Ovary (tissue), 9 donors: ENCODE results near the gene MAML1. TPM values are rescaled to one million over a fixed set of nuclear protein-coding genes. Genes with fewer than 3 reads are reported as not detected.

ENCODE experiments used
- DNase-seq, 5 donors: peaks; one replicate each; pipeline ENCODE4 v3.0.0-alpha.2; 2019 to 2020
- H3K27ac ChIP-seq, 2 donors: fragments of 200-600 bp; one replicate each; pipeline versions ENCODE4 v1.5.1 to v1.8.0; 2019 to 2022
- H3K27me3 ChIP-seq: fragments of 200-600 bp; one replicate; pipeline ENCODE4 v1.8.0; 2022
- H3K36me3 ChIP-seq: fragments of 200-600 bp; sonication (generic); one replicate; pipeline ENCODE4 v1.5.1; 2019
- H3K4me1 ChIP-seq: one replicate; pipeline ENCODE4 v1.8.1; 2013; ENCODE audit warnings: mild to moderate bottlenecking, moderate library complexity; ENCODE audit not compliant: insufficient read depth
- H3K4me3 ChIP-seq: fragments of 200-600 bp; sonication (generic); one replicate; pipeline ENCODE4 v1.5.1; 2017
- H3K9me3 ChIP-seq, 2 donors: fragments of 200-600 bp in 1 of 2; sonication (generic) in 1 of 2; one replicate each; pipeline versions ENCODE4 v1.5.1 to v1.8.1; 2013 to 2019; ENCODE audit warnings: mild to moderate bottlenecking in 1 of 2, moderate library complexity in 1 of 2
- EP300 ChIP-seq: sonication (generic); formaldehyde crosslinking; IDR thresholded peaks from one replicate; pipeline ENCODE4 v1.6.1; 2017; ENCODE audit warnings: antibody characterized with exemption
- POLR2A ChIP-seq: fragments of 450-650 bp; IDR thresholded peaks from one replicate; pipeline ENCODE4 v1.6.1; 2017; ENCODE audit warnings: antibody characterized with exemption, mild to moderate bottlenecking, moderate library complexity
- WGBS, 3 donors: extraction: QIAGEN DNeasy Blood & Tissue Kit in 1 of 3; methylation state at CpG; one replicate each; pipeline versions ENCODE4 v1.1.5 to v1.1.7; 2013 to 2017; 5-methylcytosine and 5-hydroxymethylcytosine counted together
- intact Hi-C, 4 donors: fragments of 100-400 bp; cut with DNase I; formaldehyde crosslinking; loops; one replicate each; pipeline versions ENCODE4 v1.11.0 to v1.15.1; 2022 to 2023
- polyA plus RNA-seq, 2 donors: library from polyadenylated mRNA; stranded (reverse); fragments of 200-250 nt in 1 of 2; fragments of 350-450 nt in 1 of 2; fragmentation: Illumina TruSeq in 1 of 2; extraction: RNeasy Lipid Tissue Mini Kit (QIAGEN cat#74804) in 1 of 2; gene quantifications; one replicate each; pipeline ENCODE4 v1.2.3, GENCODE V29; 2013 to 2014
- total RNA-seq, 7 donors: library from RNA; depleted of rRNA in 2 of 7; stranded (reverse); fragments of >200 nt in 2 of 7; fragmentation: NEBNext Ultra II Directional in 3 of 7; extraction: Animal tissue kit (Norgen Biotek cat#: 25700) in 3 of 7; gene quantifications; one replicate each; pipeline versions ENCODE4 v1.1.0 to v1.2.4, GENCODE V29; 2016 to 2023
- TF ChIP-seq, protein P1 (sequence below), 3 donors: fragments of 450-650 bp in 2 of 3; fragments of 200-600 bp in 1 of 3; IDR thresholded peaks; one replicate each; pipeline versions ENCODE4 v1.5.1 to v1.8.0; 2016 to 2022; ENCODE audit warnings: antibody characterized with exemption in 3 of 3, mild to moderate bottlenecking in 1 of 3
- donor health status: DM: no; HTN: no; CAD: no; lungs with moderate emphysema.
- donor health status: DM: no; HTN: no; CAD: no.
- donor health status: Bipolar disorder and iron deficiency.
- donor health status: DM: yes; HTN: yes; CAD: no.
- donor health status: DM: no; HTN: no; CAD: no.
- donor health status: DM: yes; HTN: yes; CAD: no.

The MAML1 gene
- total and polyA plus RNA-seq, 9 donors, result 18.4 to 40.1 (median 29.9) TPM

DNA sequence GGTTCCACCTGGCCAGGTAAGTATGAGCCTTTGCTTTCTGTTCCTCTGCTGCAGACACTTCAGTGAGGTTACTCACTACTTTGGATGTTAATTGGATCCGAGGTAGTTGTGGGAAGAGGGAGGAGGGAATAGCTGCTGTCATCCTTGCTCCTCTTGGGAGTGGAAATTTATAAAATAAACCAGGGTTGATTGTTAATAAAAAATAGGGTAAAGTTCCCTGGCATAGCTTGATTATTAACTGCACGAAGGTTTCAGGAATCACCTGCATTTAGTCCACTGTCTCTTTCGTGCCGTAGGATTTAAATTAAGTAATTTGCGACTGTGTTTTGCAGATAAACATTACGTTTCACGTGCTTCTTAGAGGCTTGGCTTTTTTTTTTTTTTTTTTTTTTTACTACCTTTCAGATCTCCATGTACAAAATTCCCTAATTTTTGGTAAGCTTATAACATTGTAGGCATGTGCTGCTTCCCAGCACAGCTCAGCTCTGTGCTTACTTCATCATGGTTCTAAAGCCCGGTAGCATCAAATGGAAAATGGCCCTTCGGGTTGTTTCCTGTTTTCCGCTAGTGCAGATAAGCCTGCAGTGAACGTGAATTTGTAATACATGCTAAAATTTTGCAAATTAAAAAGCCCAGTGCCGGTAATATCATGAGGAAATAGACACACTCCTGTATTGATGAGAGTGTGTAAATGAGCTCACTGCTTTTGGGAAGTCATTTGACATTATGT lies 34.3 kb downstream of the MAML1 start:
- H3K27ac ChIP-seq, result no peak overlapping the region
- no peak overlapping the region for H3K4me3 ChIP-seq
- no peak for DNase-seq
- no peaks in the 10 kb centered on the region for H3K27me3 ChIP-seq
- WGBS, 3 donors, result 45 to 59% (median 59%) methylated on average over 12 of the region's 12 CpGs
- no peaks in the 10 kb centered on the region for H3K9me3 ChIP-seq
- H3K36me3 ChIP-seq, result no peaks in the 10 kb centered on the region
- intact Hi-C loops, result loop anchor here in 1 of 4 donors (10.0 kb wide), 1 partner anchor 138 kb away; the partner anchor contains the start of gene TBC1D9B
- TF ChIP-seq, protein P1, sequence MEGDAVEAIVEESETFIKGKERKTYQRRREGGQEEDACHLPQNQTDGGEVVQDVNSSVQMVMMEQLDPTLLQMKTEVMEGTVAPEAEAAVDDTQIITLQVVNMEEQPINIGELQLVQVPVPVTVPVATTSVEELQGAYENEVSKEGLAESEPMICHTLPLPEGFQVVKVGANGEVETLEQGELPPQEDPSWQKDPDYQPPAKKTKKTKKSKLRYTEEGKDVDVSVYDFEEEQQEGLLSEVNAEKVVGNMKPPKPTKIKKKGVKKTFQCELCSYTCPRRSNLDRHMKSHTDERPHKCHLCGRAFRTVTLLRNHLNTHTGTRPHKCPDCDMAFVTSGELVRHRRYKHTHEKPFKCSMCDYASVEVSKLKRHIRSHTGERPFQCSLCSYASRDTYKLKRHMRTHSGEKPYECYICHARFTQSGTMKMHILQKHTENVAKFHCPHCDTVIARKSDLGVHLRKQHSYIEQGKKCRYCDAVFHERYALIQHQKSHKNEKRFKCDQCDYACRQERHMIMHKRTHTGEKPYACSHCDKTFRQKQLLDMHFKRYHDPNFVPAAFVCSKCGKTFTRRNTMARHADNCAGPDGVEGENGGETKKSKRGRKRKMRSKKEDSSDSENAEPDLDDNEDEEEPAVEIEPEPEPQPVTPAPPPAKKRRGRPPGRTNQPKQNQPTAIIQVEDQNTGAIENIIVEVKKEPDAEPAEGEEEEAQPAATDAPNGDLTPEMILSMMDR (IDR thresholded peaks at IDR 0.05), result no peak
- TF ChIP-seq POLR2A, result no peak
- TF ChIP-seq EP300, result no peak
- no peaks in the 10 kb centered on the region for H3K4me1 ChIP-seq

GRCh38 chr5:179767496-179768100 lies 35.0 kb downstream of the MAML1 start:
- H3K4me1 ChIP-seq, result no peaks in the 10 kb centered on the region
- DNase-seq, result no peak

GRCh38 chr5:179768326-179769085 lies 35.9 kb downstream of the MAML1 start:
- Histone ChIP-seq H3K4me1 (no peaks in the 10 kb centered on the region), H3K4me3 (no peak overlapping the region), H3K36me3 (no peaks in the 10 kb centered on the region), H3K27me3 (no peaks in the 10 kb centered on the region), H3K9me3 (no peaks in the 10 kb centered on the region), H3K27ac (no peak overlapping the region)
- WGBS, 3 donors, result 84 to 87% (median 87%) methylated on average over 18 of the region's 18 CpGs
- TF ChIP-seq EP300, result no peak
- TF ChIP-seq POLR2A, result no peak
- TF ChIP-seq, protein P1 (IDR thresholded peaks at IDR 0.05), result no peak
- no peak for DNase-seq
- intact Hi-C loops, result loop anchor here in 1 of 4 donors (10.0 kb wide), 1 partner anchor 136 kb away; the partner anchor contains the start of gene TBC1D9B

More at GRCh38 chr5:179767496-179768100, 35.0 kb downstream of the MAML1 start:
- Histone ChIP-seq H3K36me3 (no peaks in the 10 kb centered on the region), H3K9me3 (no peaks in the 10 kb centered on the region), H3K4me3 (no peak overlapping the region), H3K27me3 (no peaks in the 10 kb centered on the region), H3K27ac (no peak overlapping the region)
- WGBS, 3 donors, result 82 to 91% (median 89%) methylated on average over 9 of the region's 9 CpGs
- intact Hi-C loops, result loop anchor here in 1 of 4 donors (10.0 kb wide), 1 partner anchor 137 kb away; the partner anchor contains the start of gene TBC1D9B
- TF ChIP-seq EP300 (no peak), POLR2A (no peak)
- TF ChIP-seq, protein P1 (IDR thresholded peaks at IDR 0.05), result no peak

DNA sequence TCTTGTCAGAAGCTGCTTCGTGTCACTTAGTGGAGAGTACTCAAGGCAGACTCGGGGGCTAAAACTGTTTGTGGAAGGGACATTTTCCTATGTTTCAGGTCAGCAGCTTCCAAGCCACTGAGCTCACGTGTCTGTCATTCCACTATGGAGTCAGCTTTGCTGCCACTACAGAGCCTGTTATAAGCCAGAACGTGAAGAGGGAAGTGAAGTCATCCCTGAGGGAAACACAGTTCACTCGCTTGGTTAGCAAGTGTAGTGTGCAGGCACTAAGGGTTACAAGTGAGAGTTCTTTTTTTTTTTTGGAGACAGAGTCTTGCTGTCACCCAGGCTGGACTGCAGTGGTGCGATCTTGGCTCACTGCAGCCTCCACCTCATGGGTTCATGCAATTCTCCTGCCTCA lies 36.6 kb downstream of the MAML1 start:
- no peak overlapping the region for H3K4me3 ChIP-seq
- DNase-seq, result no peak
- no peaks in the 10 kb centered on the region for H3K36me3 ChIP-seq
- H3K4me1 ChIP-seq, result no peaks in the 10 kb centered on the region
- intact Hi-C loops, result loop anchor here in 1 of 4 donors (10.0 kb wide), 1 partner anchor 136 kb away; the partner anchor contains the start of gene TBC1D9B
- no peak overlapping the region for H3K27ac ChIP-seq
- no peaks in the 10 kb centered on the region for H3K9me3 ChIP-seq
- H3K27me3 ChIP-seq, result no peaks in the 10 kb centered on the region
- TF ChIP-seq, protein P1 (IDR thresholded peaks at IDR 0.05), result no peak
- no peak for TF ChIP-seq EP300
- TF ChIP-seq POLR2A, result no peak
- 81 to 88% (median 87%) methylated on average over 6 of the region's 6 CpGs for WGBS, 3 donors
